Trophoblast cell (in vitro differentiated cells and primary cell): ENCODE measurements around the gene MIB2.

ENCODE experiments used
- DNase-seq, 2 donors: peaks; one replicate each; pipeline ENCODE4 v3.0.0-alpha.2; 2016
- H2AFZ ChIP-seq: 2 replicates; pipeline ENCODE4 v1.6.1; 2013; ENCODE audit warnings: low read length, moderate library complexity, mild to moderate bottlenecking; ENCODE audit not compliant: insufficient read depth, poor library complexity
- H2AK5ac ChIP-seq: 2 replicates; pipeline ENCODE4 v1.6.1; 2013; ENCODE audit warnings: mild to moderate bottlenecking, low read length
- H2BK120ac ChIP-seq: 2 replicates; pipeline ENCODE4 v1.6.1; 2013; ENCODE audit warnings: low read length, mild to moderate bottlenecking, moderate library complexity; ENCODE audit not compliant: insufficient read depth, poor library complexity
- H2BK12ac ChIP-seq: 2 replicates; pipeline ENCODE4 v1.6.1; 2013; ENCODE audit warnings: mild to moderate bottlenecking, low read length, moderate library complexity
- H2BK5ac ChIP-seq: 2 replicates; pipeline ENCODE4 v1.6.1; 2013; ENCODE audit warnings: low read length, low read depth, moderate library complexity, mild to moderate bottlenecking; ENCODE audit not compliant: poor library complexity
- H3K14ac ChIP-seq: 2 replicates; pipeline ENCODE4 v1.6.1; 2013; ENCODE audit warnings: mild to moderate bottlenecking, low read length
- H3K18ac ChIP-seq: 2 replicates; pipeline ENCODE4 v1.6.1; 2013; ENCODE audit warnings: mild to moderate bottlenecking, low read length
- H3K23ac ChIP-seq: 2 replicates; pipeline ENCODE4 v1.6.1; 2013; ENCODE audit warnings: low read length
- H3K27ac ChIP-seq: 2 replicates; pipeline ENCODE4 v1.5.1; 2013; ENCODE audit warnings: low read depth, mild to moderate bottlenecking, inconsistent platforms, low read length, moderate library complexity
- H3K27me3 ChIP-seq: 2 replicates; pipeline ENCODE4 v1.6.1; 2013; ENCODE audit warnings: inconsistent platforms, mild to moderate bottlenecking, low read length, moderate library complexity; ENCODE audit not compliant: insufficient read depth
- H3K36me3 ChIP-seq, 2 experiments: 1 replicate in 1 of 2; 2 replicates in 1 of 2; pipeline ENCODE4 v1.6.1; 2013; ENCODE audit warnings: low read length in 2 of 2, mild to moderate bottlenecking in 2 of 2, moderate library complexity in 1 of 2; ENCODE audit not compliant: insufficient read depth in 2 of 2, control insufficient read depth in 1 of 2
- H3K4ac ChIP-seq: 2 replicates; pipeline ENCODE4 v1.6.1; 2013; ENCODE audit warnings: low read depth, mild to moderate bottlenecking, low read length, moderate library complexity
- H3K4me1 ChIP-seq, 2 experiments: 1 replicate in 1 of 2; 2 replicates in 1 of 2; pipeline ENCODE4 v1.6.1; 2013; ENCODE audit warnings: low read length in 2 of 2, mild to moderate bottlenecking in 2 of 2, moderate library complexity in 1 of 2; ENCODE audit not compliant: insufficient read depth in 2 of 2, control insufficient read depth in 1 of 2
- H3K4me2 ChIP-seq: 2 replicates; pipeline ENCODE4 v1.6.1; 2013; ENCODE audit warnings: inconsistent platforms, mild to moderate bottlenecking, low read length, moderate library complexity
- H3K4me3 ChIP-seq: 2 replicates; pipeline ENCODE4 v1.5.1; 2013; ENCODE audit warnings: mild to moderate bottlenecking, low read depth, low read length, inconsistent platforms
- H3K79me1 ChIP-seq: one replicate; pipeline ENCODE4 v1.6.1; 2013; ENCODE audit warnings: low read length
- H3K79me2 ChIP-seq: 2 replicates; pipeline ENCODE4 v1.6.1; 2013; ENCODE audit warnings: low read length, mild to moderate bottlenecking; ENCODE audit not compliant: control insufficient read depth, insufficient read depth, poor library complexity
- H3K9ac ChIP-seq: 2 replicates; pipeline ENCODE4 v1.6.1; 2013; ENCODE audit warnings: mild to moderate bottlenecking, low read length
- H3K9me3 ChIP-seq: 2 replicates; pipeline ENCODE4 v1.6.1; 2013; ENCODE audit warnings: low read depth, mild to moderate bottlenecking, control low read depth, inconsistent platforms, low read length; ENCODE audit not compliant: insufficient read depth
- H4K12ac ChIP-seq: 2 replicates; pipeline ENCODE4 v1.6.1; 2013; ENCODE audit warnings: low read depth, mild to moderate bottlenecking, low read length, moderate library complexity
- H4K8ac ChIP-seq: 2 replicates; pipeline ENCODE4 v1.6.1; 2013; ENCODE audit warnings: low read depth, mild to moderate bottlenecking, low read length, moderate library complexity
- H4K91ac ChIP-seq: one replicate; pipeline ENCODE4 v1.6.1; 2013; ENCODE audit warnings: low read depth, mild to moderate bottlenecking, low read length, moderate library complexity
- WGBS: extraction: QIAGEN DNeasy Blood & Tissue Kit; methylation state at CpG from one replicate; pipeline ENCODE4 v1.1.7; 2013; ENCODE audit warnings: missing lambda C conversion rate; ENCODE audit not compliant: insufficient read length, insufficient coverage; ENCODE audit errors: extremely low coverage; 5-methylcytosine and 5-hydroxymethylcytosine counted together

The MIB2 gene

DNA sequence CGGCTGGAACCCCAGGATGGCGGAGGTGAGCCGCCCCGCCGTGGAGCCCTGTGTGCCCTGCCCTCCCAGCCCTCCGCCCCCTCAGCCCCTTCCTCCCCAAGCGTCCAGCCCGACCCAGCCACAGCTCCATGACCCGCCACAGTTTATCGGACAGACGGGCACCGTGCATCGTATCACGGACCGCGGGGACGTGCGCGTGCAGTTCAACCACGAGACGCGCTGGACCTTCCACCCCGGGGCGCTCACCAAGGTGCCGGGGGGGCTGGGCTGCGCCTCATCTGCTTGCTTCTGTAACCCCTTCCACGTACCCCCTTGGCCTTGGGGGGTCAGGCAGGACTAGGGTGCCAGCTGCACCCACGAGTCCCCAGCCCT lies 10.1 kb downstream of the MIB2 start:
- Histone ChIP-seq H3K36me3 (peaks cover 24 to 31% of the 10 kb centered on the region in 2 experiments), H3K4me1 (peaks cover 0 to 6% of the 10 kb centered on the region in 2 experiments), H2AFZ (no peak overlapping the region), H3K79me1 (no peaks in the 10 kb centered on the region), H2AK5ac (no peak overlapping the region), H4K12ac (no peak overlapping the region), H2BK12ac (no peak overlapping the region), H2BK5ac (no peak overlapping the region), H3K27me3 (peaks cover 8% of the 10 kb centered on the region), H3K4me3 (no peak overlapping the region), H3K27ac (no peak overlapping the region), H3K79me2 (no peaks in the 10 kb centered on the region), H3K9me3 (peaks cover 2% of the 10 kb centered on the region), H3K4me2 (no peak overlapping the region), H3K9ac (no peak overlapping the region), H4K8ac (no peak overlapping the region), H3K4ac (no peak overlapping the region), H3K18ac (peak overlapping the region; percentile 27), H3K14ac (no peak overlapping the region), H3K23ac (no peak overlapping the region), H4K91ac (no peak overlapping the region), H2BK120ac (no peak overlapping the region)
- DNase-seq = no peak
- WGBS = no CpG with 5 or more reads among the region's 28 CpGs

DNA sequence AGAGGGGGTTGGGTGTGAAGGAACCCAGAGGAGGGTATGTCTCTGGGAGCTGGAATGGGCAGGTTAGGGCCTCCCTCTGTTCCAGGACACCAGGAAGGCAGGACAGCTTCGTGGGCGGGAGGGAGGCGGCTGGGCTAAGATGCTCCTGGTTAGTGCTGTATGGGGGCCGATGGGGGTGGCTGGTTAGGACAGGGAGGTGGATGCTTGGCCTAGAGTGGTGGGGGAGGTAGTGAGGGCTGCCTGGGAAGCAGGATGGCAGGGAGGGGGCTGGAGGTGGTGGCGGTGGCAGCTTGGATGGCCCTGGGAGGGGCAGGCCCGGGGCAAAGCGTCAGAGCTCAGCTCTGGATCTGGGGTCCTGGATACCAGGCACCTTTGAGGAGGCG lies 10.5 kb downstream of the MIB2 start:
- H2AFZ ChIP-seq = no peak overlapping the region
- peaks cover 22 to 32% of the 10 kb centered on the region in 2 experiments for H3K36me3 ChIP-seq
- no peak overlapping the region for H3K9ac ChIP-seq
- WGBS = no CpG with 5 or more reads among the region's 8 CpGs
- H2BK12ac ChIP-seq = no peak overlapping the region
- no peak overlapping the region for H2BK120ac ChIP-seq
- H3K4me2 ChIP-seq = no peak overlapping the region
- peaks cover 0 to 6% of the 10 kb centered on the region in 2 experiments for H3K4me1 ChIP-seq
- H4K12ac ChIP-seq = no peak overlapping the region
- H3K79me1 ChIP-seq = no peaks in the 10 kb centered on the region
- H3K18ac ChIP-seq = no peak overlapping the region
- DNase-seq = no peak
- H3K79me2 ChIP-seq = no peaks in the 10 kb centered on the region
- no peak overlapping the region for H3K4me3 ChIP-seq
- H3K4ac ChIP-seq = no peak overlapping the region
- no peak overlapping the region for H3K27ac ChIP-seq
- no peak overlapping the region for H3K23ac ChIP-seq
- no peak overlapping the region for H4K91ac ChIP-seq
- H4K8ac ChIP-seq = no peak overlapping the region
- peaks cover 6% of the 10 kb centered on the region for H3K9me3 ChIP-seq
- no peak overlapping the region for H3K14ac ChIP-seq
- H3K27me3 ChIP-seq = peaks cover 12% of the 10 kb centered on the region
- H2BK5ac ChIP-seq = no peak overlapping the region
- no peak overlapping the region for H2AK5ac ChIP-seq

DNA sequence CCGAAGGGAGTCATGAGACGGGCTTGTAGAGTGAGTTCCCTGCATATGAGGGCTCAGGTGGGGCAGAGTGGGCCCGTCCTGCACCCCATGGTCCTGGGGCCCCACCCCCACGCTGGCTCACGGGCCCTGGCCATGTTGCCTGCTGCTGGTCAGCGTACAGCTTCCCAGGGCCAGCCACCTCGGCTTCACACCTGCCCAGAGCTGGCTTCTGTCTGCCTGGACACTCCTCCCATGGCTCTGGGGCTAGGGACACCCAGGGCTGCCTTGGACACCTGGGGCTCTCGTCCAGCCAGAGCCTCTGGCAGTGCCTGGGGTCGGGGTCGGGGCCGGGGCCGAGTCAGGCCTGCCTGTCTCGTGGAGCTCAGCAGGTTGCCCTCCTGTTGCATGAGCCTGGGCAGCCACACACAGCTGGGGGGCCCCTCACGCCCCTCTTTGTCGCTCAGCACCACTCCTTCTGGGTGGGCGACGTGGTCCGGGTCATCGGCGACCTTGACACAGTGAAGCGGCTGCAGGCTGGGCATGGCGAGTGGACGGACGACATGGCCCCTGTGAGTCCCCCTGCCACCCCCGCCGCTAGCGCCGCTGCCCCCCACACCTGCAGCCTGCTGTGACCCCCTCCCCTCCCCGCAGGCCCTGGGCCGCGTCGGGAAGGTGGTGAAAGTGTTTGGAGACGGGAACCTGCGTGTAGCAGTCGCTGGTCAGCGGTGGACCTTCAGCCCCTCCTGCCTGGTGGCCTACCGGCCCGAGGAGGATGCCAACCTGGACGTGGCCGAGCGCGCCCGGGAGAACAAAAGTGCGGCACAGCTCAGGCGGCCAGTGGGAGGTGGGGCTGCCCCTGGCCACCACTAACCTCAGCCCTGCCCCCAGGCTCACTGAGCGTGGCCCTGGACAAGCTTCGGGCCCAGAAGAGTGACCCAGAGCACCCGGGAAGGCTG lies 11.2 kb downstream of the MIB2 start:
- peaks cover 10% of the 10 kb centered on the region for H3K9me3 ChIP-seq
- peaks cover 4 to 6% of the 10 kb centered on the region in 2 experiments for H3K4me1 ChIP-seq
- H3K4me2 ChIP-seq = no peak overlapping the region
- no peak overlapping the region for H3K23ac ChIP-seq
- no peak overlapping the region for H2BK5ac ChIP-seq
- H3K4ac ChIP-seq = no peak overlapping the region
- H3K27ac ChIP-seq = no peak overlapping the region
- no peak for DNase-seq
- no peaks in the 10 kb centered on the region for H3K79me1 ChIP-seq
- H2BK12ac ChIP-seq = no peak overlapping the region
- no peak overlapping the region for H2AFZ ChIP-seq
- H2BK120ac ChIP-seq = no peak overlapping the region
- no peak overlapping the region for H4K91ac ChIP-seq
- WGBS = no CpG with 5 or more reads among the region's 48 CpGs
- H3K79me2 ChIP-seq = no peaks in the 10 kb centered on the region
- H2AK5ac ChIP-seq = no peak overlapping the region
- H3K14ac ChIP-seq = no peak overlapping the region
- no peak overlapping the region for H3K18ac ChIP-seq
- no peak overlapping the region for H4K12ac ChIP-seq
- no peak overlapping the region for H4K8ac ChIP-seq
- H3K36me3 ChIP-seq = peaks cover 22 to 32% of the 10 kb centered on the region in 2 experiments
- peaks cover 18% of the 10 kb centered on the region for H3K27me3 ChIP-seq
- H3K4me3 ChIP-seq = no peak overlapping the region
- no peak overlapping the region for H3K9ac ChIP-seq

DNA sequence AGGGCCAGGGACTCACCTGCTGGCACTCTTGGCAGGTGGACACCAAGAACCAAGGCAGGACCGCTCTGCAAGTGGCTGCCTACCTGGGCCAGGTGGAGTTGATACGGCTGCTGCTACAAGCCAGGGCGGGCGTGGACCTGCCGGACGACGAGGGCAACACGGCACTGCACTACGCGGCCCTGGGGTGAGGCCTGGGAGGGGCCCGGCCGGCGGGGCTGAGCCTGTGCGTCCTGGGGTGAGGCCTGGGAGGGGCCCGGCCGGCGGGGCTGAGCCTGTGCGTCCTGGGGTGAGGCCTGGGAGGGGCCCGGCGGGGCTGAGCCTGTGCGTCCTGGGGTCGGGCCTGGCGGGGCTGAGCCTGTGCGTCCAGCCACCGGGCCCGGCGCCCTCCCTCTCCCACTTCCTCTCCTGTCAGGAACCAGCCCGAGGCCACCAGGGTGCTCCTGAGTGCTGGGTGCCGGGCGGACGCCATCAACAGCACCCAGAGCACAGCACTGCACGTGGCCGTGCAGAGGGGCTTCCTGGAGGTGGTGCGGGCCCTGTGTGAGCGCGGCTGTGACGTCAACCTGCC lies 12.0 kb downstream of the MIB2 start:
- Histone ChIP-seq H3K9me3 (peaks cover 10% of the 10 kb centered on the region), H3K79me2 (no peaks in the 10 kb centered on the region), H3K9ac (no peak overlapping the region), H4K8ac (no peak overlapping the region), H2BK12ac (no peak overlapping the region), H3K79me1 (peaks cover 4% of the 10 kb centered on the region), H3K4ac (no peak overlapping the region), H3K4me3 (no peak overlapping the region), H3K4me1 (peaks cover 4 to 14% of the 10 kb centered on the region in 2 experiments), H3K27me3 (peaks cover 26% of the 10 kb centered on the region), H4K91ac (no peak overlapping the region), H2BK5ac (no peak overlapping the region), H3K4me2 (no peak overlapping the region), H3K27ac (no peak overlapping the region), H3K23ac (no peak overlapping the region), H2AFZ (no peak overlapping the region), H3K36me3 (peaks cover 22 to 32% of the 10 kb centered on the region in 2 experiments), H4K12ac (no peak overlapping the region), H3K14ac (no peak overlapping the region), H3K18ac (no peak overlapping the region), H2BK120ac (no peak overlapping the region), H2AK5ac (no peak overlapping the region)
- WGBS = no CpG with 5 or more reads among the region's 37 CpGs
- no peak for DNase-seq
